Stimulated activated naive CD4-positive, alpha-beta T cell (primary cell): ENCODE measurements around the gene GSG1L.

Experiments
- DNase-seq, 6 experiments: peaks; one replicate each; lab custom pipeline; 2025; lab: John Stamatoyannopoulos, UW

Gene GSG1L

GRCh38 chr16:27771201-27771910 is 292.2 kb downstream of the GSG1L start:
- DNase-seq = no peak

GRCh38 chr16:27770271-27771196 is 293.0 kb downstream of the GSG1L start:
- no peak for DNase-seq

GRCh38 chr16:27769561-27770255 is 293.8 kb downstream of the GSG1L start:
- DNase-seq = no peak

GRCh38 chr16:27768651-27769272 is 294.8 kb downstream of the GSG1L start:
- no peak for DNase-seq

DNA sequence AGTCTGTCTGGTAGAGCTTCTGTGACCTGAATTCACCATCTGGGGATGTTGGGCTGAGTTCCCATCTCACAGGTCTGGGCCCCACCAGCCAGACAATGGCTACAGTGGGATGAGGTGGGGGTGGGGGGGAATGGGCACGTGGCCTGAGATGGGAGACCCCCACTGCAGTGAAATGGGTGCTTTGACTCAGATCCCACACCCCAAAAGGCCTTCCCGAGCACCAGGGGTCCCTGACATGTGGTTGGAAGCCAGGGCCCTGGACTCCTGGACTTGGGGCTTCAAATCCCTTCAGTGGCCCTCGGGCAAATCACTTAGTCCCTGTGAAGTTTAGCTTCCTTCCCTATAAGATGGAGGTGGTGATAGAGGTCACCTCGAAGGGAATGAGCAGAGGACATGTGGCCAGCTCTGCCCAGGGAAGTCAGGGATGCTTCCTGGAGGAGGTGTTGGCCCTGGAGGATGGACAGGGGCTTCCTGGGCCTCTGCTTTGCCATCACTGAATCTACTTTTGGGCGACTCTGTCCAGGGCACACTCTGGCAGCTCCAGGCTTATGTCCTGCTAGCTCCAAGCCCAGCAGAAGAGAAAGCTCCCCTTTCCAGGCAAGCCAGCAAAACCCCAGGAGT is 295.4 kb downstream of the GSG1L start:
- DNase-seq = no peak

- no peak for DNase-seq
Observed at GRCh38 chr16:27767081-27767480, 296.4 kb downstream of the GSG1L start.

DNA sequence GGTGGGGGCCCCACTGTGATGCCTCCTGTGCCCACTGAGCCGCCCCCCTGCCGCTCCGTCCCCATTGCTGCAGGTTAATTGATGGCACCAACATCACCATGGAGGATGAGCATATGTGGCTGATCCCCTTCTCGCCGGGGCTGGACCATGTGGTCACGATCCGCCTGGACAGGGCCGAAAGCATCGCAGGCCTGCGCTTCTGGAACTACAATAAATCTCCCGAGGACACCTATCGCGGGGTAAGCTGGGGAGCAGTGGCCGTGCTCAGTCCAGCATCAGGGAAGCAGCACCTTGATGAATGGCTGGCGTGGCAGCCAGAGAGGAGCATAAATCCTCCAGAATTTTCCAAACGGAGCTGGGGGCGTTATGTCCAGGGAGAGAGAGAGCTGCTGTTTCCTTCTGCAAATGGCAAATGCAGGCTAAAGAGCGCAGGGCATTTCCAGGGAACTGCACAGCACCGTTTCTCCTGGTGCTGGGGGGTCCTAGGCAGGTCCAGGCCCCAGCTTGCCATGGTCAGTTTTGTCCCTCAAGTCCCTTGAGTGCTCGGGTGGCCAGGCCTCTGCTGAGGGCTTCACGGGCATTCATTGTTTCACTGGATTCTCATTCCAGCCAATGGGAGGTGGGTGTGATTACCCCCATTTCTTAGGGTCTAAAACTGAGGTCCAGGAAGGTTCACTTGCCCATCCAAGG is 297.1 kb downstream of the GSG1L start:
- DNase-seq = no peak

DNA sequence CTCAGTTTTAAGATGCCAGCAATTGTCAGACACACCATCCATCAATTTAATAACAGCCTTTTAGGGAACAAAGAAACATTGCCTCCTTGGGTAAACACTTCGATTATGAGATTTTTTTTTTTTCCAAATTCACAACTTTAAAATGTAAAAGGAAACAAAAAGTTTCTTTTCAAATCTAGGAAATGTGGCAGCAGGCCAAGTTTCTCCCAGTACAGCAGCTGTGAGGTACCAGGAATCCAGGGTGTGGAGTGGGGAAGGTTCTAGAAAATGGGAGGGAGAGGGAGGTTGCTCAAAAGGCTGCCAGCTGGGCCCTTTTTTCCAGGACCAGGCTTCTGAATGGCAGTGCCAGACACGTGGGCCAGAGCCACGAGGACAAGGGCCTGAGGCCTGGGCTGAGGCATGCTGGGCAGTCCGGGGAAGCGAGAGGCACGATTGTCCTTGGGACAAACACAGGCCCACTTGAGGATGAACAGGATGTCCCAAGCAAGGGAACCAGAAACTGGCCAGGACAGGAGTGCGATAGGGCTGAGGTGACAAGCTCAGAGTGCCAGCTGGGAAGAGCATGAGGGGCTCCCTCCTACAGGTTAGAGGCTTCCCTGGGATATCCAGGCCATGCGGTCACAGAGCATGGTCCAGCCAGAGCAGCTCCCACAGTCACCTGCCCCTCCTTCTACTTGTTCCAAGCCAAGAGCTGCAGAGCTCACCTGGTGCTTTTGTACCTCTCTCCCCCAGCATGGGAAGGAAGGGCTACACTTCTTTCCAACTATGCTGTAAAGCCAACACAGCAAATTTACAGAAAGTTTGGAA is 298.4 kb downstream of the GSG1L start:
- no peak for DNase-seq

GRCh38 chr16:27764427-27764826 is 299.1 kb downstream of the GSG1L start:
- DNase-seq = no peak

GRCh38 chr16:27762441-27762840 is 301.1 kb downstream of the GSG1L start:
- no peak for DNase-seq

- DNase-seq = no peak
Observed at GRCh38 chr16:27761816-27762215, 301.7 kb downstream of the GSG1L start.

- DNase-seq = no peak
Observed at GRCh38 chr16:27760789-27761176, 302.7 kb downstream of the GSG1L start.

- DNase-seq = no peak
Observed at GRCh38 chr16:27759967-27760788, 303.3 kb downstream of the GSG1L start.

DNA sequence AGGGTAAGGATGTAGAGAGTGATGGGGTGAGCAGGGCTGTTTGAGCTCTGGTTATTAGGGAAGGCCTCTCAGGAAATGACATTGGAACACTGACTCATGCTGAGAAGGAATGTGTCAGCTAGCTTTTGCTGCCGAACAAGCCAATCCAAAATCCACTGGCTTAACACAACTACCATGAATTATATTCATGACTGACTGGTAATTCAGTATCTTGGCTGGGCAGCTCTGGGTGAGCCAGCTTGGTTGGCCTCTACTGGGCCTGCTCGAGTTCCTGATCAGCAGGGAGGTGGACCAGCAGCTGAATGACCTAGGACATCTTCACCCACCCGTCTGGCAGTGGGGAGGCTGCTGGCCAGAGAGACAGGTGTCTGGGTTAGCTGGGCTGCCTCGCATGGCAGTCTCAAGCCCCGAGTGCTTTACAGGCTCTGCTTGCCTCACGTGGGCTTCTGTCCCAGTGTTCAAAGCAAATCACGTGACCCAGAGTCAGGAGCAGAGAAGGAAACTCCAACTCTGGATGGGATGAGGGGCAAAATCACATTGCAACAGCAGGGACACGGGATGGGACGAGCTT is 304.1 kb downstream of the GSG1L start:
- DNase-seq = no peak

DNA sequence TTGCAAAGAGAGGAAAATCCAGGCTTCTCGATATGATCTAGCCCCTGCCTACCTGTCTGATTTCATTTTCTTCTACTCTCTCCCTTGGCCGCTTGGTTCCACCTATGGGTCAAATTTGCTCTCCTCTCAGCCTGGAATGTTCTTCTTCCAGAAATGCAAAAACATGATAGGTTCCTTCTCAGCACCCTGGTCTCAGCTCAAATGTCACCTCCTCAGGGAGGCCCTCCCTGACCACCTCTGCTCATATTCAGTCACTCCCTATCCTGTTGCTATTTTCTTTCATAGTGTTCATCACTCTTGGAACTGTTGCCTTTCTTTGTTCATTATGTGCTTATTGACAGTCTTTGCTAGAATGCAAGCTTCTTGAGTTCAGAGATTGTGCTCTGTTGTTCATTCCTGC is 305.0 kb downstream of the GSG1L start:
- DNase-seq = no peak

GRCh38 chr16:27756206-27756970 is 307.1 kb downstream of the GSG1L start:
- no peak for DNase-seq

- DNase-seq = no peak
Observed at GRCh38 chr16:27754788-27755690, 308.5 kb downstream of the GSG1L start.
